Measurements from ENCODE around the gene RCN2.
"Not testable (repeated sequence)": the region's sequence is repeated elsewhere in the genome, so short reads cannot be mapped to it uniquely, and the experiment has no call there.

The RCN2 gene

GRCh38 chr15:76931397-76932134, at the start of gene RCN2:
Gene RCN2 (plus strand): TSS chr15:76931749. CDS start chr15:76931842, 93 bp downstream.
- DNase-seq (ENCODE audit: low spot score) = peak; percentile 95

GRCh38 chr15:76885212-76885611, 46.3 kb upstream of the RCN2 start:
- no peak for DNase-seq (ENCODE audit: low spot score)

- DNase-seq (ENCODE audit: low spot score) = not testable (repeated sequence)
Observed at GRCh38 chr15:76887280-76888141, 44.0 kb upstream of the RCN2 start.

- not testable (repeated sequence) for DNase-seq (ENCODE audit: low spot score)
Observed at GRCh38 chr15:76892836-76893235, 38.7 kb upstream of the RCN2 start.

DNA sequence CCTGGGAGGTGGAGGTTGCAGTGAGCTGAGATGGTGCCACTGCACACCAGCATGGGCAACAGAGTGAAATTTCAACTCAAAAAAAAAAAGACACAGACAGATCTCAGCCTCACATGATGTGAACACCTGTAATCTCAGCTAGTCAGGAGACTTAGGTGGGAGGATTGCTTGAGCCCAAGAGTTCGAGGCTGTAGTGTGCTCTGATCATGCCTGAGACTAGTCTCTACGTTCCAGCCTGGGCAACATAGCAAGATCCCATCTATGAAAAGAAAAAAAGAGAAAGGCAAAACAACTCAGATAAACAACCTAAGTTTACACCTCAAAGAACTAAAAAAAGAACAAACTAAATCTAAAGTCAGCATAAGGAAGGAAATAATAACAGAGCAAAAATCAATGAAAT, 37.4 kb upstream of the RCN2 start:
- no peak for DNase-seq (ENCODE audit: low spot score)

DNA sequence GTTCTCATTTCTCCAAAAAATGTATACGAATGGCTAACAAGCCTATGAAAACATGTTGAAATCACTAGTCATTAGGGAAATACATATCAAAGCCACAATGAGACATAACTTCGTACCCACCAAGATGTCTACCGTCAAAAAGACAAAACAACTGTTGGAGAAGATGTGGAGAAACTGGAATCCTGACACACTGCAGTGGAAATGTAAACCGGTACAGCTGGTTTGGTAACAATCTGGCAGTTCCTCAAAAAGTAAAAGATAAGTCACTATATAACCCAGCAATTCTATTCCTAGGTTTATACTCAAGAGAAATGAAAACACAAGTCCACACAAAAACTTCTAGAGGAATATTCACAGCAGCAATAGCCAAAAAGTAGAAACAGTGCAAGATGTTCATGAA, 33.4 kb upstream of the RCN2 start:
- no peak for DNase-seq (ENCODE audit: low spot score)

- not testable (repeated sequence) for DNase-seq (ENCODE audit: low spot score)
Observed at GRCh38 chr15:76899176-76899930, 32.2 kb upstream of the RCN2 start.

DNA sequence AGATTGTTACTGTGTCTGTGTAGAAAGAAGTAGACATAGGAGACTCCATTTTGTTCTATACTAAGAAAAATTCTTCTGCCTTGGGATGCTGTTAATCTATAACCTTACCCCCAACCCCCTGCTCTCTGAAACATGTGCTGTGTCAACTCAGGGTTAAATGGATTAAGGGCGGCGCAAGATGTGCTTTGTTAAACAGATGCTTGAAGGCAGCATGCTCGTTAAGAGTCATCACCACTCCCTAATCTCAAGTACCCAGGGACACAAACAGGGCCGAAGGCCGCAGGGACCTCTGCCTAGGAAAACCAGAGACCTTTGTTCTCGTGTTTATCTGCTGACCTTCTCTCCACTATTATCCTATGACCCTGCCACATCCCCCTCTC, 31.6 kb upstream of the RCN2 start:
- not testable (repeated sequence) for DNase-seq (ENCODE audit: low spot score)

GRCh38 chr15:76901965-76902364, 29.6 kb upstream of the RCN2 start:
- no peak for DNase-seq (ENCODE audit: low spot score)

DNA sequence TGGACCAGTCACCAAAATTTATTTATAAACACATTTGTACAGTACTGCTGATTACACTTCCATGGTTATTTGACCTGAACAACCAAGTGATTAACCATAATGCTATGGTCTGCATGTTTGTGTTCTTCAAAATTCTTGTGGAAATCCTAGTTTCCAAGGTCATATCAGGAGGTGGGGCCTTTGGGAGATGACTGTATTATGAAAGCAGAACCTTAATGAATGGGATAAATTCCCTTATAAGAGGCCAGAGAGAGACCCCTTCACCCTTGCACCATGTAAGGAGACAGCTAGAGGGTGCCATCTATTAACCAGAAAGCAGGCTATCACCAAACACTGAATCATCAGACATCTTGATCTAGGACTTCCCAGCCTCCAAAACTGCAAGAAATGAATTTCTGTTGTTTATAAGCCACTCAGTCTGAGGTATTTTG, 28.3 kb upstream of the RCN2 start:
- DNase-seq (ENCODE audit: low spot score) = peak; percentile 36

DNA sequence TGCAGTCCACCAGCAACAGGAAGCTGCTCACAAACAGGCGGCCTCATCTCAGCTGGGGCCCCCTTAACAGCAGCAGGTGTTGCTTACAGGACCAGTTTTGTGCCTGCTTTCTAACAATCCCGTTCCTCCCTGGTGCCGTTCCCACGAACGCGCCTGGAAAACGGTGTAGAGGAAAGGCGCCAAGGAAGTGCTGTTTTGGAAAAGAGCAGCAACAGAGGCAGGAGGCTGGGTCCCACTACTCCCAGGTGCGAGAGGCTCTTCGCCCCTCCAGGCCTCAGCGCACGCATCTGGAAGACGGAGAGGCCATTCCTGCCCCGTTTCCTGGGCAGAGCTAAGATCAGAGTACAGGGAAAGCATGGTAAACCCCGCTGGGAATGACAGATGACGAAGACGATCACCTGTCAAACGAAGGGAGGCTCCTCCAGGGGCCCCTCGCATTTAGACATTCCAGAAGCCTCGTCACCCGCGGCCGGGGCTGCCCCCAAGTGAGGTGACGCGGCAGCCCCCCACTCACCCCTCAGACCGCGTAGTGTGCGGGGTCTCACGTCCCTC, 27.0 kb upstream of the RCN2 start:
- peak; percentile 11 for DNase-seq (ENCODE audit: low spot score)

DNA sequence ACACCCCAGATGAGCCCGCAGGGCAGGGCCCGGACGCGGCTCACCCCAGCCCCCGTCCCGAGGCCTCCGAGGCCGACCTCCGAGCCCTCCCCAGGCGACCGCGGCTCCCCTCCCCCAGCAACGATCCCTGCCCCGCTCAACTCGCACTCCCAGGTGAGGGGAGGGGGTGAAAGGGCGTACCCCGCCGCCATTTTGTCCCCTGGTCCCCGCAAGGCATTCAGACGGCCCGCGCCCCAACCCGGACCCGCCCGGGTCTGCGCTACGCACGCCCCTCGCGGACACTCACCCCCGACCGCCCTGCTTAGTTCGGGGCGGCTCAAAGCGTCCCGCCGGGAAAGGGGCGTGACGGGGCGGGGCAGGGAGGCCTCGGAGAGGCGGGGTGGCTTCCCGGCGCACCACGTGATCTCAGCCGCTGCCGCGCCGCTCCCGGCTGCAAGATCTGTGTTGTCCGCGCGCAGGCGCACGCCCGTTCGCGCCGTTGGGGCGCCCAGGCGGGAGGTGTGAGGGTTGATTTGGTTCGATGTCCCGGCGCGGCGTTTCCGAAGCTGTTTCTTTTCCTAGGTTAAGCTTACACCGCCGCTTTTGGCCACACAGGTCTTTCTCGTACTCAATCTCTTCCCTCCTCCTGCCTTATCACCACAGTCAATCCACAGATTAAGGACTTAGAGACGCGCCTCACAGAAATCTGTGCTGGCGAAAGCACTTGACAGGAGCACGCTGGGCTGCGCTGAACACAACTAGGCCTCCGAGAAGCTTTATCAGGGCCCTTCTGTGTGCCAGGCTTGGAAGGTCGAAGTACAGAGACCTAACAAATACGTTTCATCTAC, 26.3 kb upstream of the RCN2 start, which contains the start of gene SCAPER:
TSS of gene SCAPER (minus strand) at position 328 of the 827 bp plus-strand sequence. CDS start 21,523 bp downstream, outside the sequence.
- peak; percentile 94 for DNase-seq (ENCODE audit: low spot score)

- no peak for DNase-seq (ENCODE audit: low spot score)
Observed at GRCh38 chr15:76905855-76906254, 25.7 kb upstream of the RCN2 start.

DNA sequence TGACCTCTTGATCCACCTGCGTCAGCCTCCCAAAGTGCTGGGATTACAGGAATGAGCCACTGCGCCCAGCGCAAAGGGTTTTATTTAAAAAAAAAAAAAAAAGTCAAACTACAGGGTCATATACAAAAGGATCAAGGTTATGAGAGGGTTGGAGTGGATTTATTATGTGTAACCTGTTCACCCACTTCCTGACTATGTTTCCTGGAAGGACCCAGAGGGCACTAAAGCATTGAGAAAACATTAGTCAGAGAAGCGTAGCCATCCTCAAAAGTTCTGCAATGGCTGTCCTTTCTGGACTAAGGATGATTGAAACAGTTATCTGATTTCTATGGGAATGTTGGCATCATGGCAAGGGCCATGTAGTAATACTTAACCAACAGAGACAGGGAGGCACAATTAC, 19.1 kb upstream of the RCN2 start:
- no peak for DNase-seq (ENCODE audit: low spot score)

- DNase-seq (ENCODE audit: low spot score) = no peak
Observed at GRCh38 chr15:76913737-76914136, 17.8 kb upstream of the RCN2 start.

GRCh38 chr15:76916369-76916768, 15.2 kb upstream of the RCN2 start:
- DNase-seq (ENCODE audit: low spot score) = no peak

- DNase-seq (ENCODE audit: low spot score) = no peak
Observed at GRCh38 chr15:76928201-76928600, 3.3 kb upstream of the RCN2 start.

GRCh38 chr15:76929011-76929760, 2.4 kb upstream of the RCN2 start:
- DNase-seq (ENCODE audit: low spot score) = no peak

DNA sequence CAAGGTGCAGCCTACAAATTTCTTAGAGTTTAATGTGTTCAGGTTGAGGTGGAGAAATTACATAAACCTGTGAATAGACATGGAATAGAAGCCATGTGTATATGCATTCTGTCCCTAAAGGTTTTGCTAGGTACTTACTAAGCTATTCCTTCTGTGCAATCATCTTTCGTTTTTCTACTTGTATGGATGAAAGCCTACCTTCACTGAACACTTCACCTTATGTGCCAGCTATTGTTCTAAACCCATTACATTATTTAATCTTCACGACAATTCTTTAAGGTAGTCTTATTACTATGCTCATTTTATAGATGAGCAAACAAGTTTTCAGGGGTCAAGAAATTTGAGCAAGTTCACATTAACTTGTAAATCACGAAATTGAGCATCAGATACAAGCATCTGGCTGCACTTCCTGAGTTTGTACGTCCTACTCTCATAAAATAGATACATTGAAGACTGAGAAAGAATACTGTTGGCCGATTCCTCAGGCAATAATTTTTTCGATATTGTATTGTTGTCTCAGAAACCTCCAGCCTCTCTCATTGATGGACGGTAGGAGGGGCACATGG, 635 bp upstream of the RCN2 start:
- DNase-seq (ENCODE audit: low spot score) = no peak
